GM12891 (cell line): Measurements from ENCODE around the gene SLC8A1.

Experiments used
- DNase-seq: peaks from one replicate; pipeline ENCODE4 v3.0.0; 2011; ENCODE audit warnings: low spot score; ENCODE audit not compliant: insufficient read length
- FAIRE-seq: peaks from 2 replicates; lab custom pipeline; 2011; peaks lifted over from hg19 to GRCh38; lab: Jason Lieb, UNC
- PAX5 ChIP-seq: IDR thresholded peaks from 2 replicates; pipeline ENCODE4 v1.6.1; 2011; ENCODE audit warnings: low read length, moderate library complexity, mild to moderate bottlenecking; ENCODE audit not compliant: insufficient read depth, severe bottlenecking
- POLR2A ChIP-seq: IDR thresholded peaks from 2 replicates; pipeline ENCODE4 v1.6.1; 2011; ENCODE audit warnings: low read depth, low read length, control low read depth
- POLR2AphosphoS5 ChIP-seq: IDR thresholded peaks from 2 replicates; pipeline ENCODE4 v1.6.1; 2011; ENCODE audit warnings: low read depth, low read length, control low read depth
- POU2F2 ChIP-seq: IDR thresholded peaks from 2 replicates; pipeline ENCODE4 v1.6.1; 2011; ENCODE audit warnings: low read depth, mild to moderate bottlenecking, control low read depth, low read length, moderate library complexity
- SPI1 ChIP-seq: IDR thresholded peaks from 2 replicates; pipeline ENCODE4 v1.6.1; 2011; ENCODE audit warnings: low read depth, low read length, control low read depth
- TAF1 ChIP-seq: IDR thresholded peaks from 2 replicates; pipeline ENCODE4 v1.6.1; 2011; ENCODE audit warnings: low read depth, low read length, control low read depth

The SLC8A1 gene

DNA sequence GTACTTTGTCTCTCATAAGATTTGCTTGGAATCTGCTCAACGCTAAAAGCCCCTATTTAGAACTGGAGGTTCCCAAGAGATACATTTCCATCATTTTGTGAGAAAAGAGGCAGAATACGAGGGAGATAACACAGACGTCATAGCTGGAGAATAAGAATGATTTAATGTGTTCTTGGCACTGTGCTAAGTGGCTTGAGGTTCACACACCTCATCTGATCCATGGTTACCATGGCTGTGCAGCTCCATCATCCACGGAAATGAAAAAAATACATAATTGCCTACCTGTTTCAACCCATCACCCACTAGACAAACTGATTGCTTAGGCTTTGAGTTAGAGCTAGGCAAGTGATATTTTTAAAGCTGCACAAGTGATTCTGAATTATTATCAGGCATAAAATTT is 227.6 kb downstream of the SLC8A1 start:
- DNase-seq = no peak
- TF ChIP-seq SPI1 (no peak), PAX5 (no peak), POU2F2 (no peak)
- FAIRE-seq = no peak

DNA sequence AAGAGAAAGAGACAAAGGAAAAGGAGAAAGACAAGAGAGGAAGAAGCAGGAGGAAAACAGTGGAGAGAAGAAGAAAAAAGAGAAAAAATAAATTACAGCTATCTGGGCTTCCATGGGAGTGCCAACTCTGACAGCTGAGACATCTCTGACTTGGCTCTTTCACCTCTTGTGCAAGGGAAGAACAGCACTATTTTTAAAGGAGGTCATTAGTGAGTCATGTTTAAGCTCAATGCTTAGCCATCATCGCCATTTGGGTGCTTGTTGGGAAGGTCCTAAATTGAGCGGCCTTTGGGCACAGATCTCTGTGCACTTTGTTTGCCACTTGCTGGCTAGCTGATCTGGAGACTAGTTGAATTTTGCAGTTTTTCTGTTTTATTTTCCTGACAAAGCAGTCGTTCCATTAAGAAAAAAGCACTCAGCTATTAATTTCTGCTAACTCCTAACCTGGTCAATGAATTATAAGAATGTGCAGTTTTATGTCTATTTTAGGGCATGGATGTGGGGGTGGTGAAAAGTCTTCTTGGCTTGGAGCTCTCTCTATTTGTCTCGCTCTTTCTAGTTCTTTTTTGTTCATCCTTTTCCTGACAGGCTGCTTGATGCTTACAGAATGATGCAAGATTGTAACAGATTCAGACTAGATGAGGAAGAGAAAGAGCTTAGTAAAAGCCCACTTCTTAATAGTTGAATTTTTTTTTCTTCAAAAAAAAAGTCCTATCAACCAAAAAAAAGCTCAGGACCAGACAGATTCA is 231.5 kb downstream of the SLC8A1 start:
- no peak for TF ChIP-seq TAF1
- no peak for TF ChIP-seq POU2F2
- no peak for TF ChIP-seq PAX5
- no peak for TF ChIP-seq SPI1
- TF ChIP-seq POLR2A = no peak
- TF ChIP-seq POLR2AphosphoS5 = no peak
- FAIRE-seq = no peak

DNA sequence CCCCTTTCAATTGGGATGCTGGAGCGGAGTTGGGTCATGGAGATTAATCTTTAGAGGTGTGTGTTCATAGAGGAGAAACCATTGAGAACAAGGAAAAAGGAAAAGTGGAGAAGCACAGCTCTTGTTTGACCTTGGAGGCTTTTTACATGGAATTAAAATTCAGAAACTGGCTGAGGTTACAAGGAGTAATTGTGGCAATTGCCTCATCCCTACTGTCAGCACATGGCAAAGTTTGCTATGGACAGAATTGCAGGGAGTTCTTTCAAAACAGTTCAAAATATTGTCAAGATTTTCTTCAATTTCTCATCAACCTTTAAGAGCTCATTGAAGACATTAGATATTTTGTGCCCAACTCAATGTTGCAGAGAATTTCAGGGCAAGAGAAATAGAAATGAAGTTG is 232.7 kb downstream of the SLC8A1 start:
- no peak for DNase-seq
- FAIRE-seq = no peak
- TF ChIP-seq TAF1 (no peak), POU2F2 (no peak), PAX5 (no peak)

More for the DNA sequence above, 231.5 kb downstream of the SLC8A1 start:
- DNase-seq = no peak

DNA sequence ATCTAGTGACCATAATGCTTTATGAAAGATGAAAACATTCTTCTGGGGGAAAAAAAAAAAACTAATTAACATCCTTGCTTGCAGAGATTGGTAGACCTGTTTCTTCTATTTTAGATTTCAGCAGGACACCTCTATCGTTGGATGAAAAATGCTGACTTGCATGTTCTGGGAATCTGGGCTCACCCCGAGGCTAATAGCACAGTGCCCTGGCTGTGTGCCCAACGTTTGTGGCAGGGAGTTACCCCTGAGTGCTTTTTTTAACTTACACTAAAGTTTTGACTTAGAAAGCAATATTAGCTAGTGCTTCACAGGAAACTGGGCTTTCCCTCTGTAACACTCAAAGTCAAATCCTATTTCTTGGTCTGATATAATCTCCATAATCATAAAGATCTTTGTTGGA is 233.2 kb downstream of the SLC8A1 start:
- TF ChIP-seq TAF1 (no peak), POLR2A (no peak), POU2F2 (no peak), SPI1 (no peak), POLR2AphosphoS5 (no peak), PAX5 (no peak)
- DNase-seq = no peak
- FAIRE-seq = no peak

DNA sequence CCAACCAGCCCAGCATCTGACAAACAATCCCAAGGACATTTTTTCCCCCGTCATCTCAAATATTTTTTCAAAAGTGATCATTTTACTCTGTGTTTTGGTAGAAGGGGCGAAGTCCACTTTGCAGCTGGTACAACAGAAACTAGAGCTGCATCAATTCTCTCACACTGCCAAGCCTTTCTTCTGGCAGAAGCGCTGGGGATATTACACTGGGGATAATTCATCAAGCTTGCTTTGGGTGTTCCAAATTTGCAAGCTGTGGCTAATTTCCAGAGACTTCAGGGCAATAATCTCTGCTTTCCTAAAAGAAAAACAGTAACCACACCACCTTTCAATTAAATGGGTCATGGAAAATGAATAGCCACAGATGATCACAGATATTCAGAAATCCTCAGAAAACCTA is 238.3 kb downstream of the SLC8A1 start:
- DNase-seq (no peak), FAIRE-seq (no peak)
- no peak for TF ChIP-seq POLR2AphosphoS5
- no peak for TF ChIP-seq POU2F2
- TF ChIP-seq PAX5 = no peak
- TF ChIP-seq TAF1 = no peak
- no peak for TF ChIP-seq POLR2A
- no peak for TF ChIP-seq SPI1

DNA sequence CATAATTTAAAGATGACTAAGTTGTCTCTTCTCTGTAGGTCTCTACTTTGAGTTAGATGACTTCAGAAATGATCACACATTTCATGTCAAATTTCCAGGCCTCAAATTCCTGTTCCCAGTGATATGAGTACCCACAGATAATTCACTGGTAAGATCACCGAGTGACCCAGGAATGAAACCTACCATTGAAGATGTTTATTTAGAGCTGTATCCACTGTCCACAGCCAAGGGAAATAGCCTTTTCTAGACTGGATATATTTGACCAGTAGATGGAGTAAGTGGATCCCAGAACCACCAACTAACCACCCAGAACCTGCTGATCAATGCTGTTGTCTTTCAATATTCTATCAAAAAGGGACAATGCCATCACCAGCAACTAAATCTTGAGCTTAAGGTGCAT is 238.8 kb downstream of the SLC8A1 start:
- no peak for DNase-seq
- TF ChIP-seq POU2F2 (no peak), TAF1 (no peak), POLR2AphosphoS5 (no peak), PAX5 (no peak), SPI1 (no peak), POLR2A (no peak)
- no peak for FAIRE-seq

DNA sequence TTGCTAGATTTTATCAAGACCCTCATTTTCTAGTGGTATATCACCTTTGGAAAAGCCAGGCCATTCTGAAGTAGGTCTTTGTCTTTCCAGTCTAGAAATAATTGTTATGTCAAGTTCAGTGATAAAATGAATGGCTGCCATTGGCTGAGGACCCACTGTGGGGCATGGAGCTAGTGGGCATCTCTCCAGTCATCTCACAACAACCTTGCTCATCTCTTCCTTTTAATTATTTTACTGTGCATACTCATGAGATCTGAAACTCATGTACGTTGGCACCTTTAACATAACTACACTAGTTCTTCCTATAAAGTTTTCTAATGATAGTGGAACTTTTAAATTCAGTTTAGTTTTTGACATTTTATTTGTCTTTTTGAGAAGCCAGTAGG is 240.9 kb downstream of the SLC8A1 start:
- TF ChIP-seq POU2F2 (no peak), POLR2AphosphoS5 (no peak), TAF1 (no peak), SPI1 (no peak), PAX5 (no peak), POLR2A (no peak)
- DNase-seq = no peak
- no peak for FAIRE-seq

DNA sequence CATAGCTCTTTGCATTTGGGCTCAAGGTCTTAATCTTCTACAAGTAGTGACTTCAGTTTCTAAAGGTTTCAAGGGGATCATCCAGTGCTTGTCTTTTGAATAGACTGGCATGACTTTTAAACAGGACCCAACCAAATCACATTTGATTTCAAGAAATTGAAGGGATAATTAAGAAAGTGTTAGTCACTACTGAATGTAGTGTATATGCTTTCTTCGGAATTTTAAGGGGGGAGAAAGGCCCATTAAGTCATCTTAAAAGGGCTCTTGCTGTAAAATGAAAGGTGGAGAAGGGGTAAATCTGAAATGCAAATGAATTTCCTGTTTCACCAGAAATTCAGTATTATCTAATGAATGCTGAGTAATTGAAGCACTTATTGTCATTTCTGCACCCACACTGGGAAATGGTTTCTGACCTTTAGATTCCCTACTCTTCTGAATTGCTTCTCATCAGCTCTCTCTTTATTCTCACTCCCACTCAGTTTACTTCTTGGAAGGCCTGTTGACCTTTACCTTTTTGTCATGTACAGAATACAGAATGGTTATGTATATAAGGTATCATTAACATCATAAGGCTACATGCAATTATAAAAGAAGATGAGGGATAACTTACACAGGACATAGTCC is 241.4 kb downstream of the SLC8A1 start:
- DNase-seq = no peak
- TF ChIP-seq TAF1 (no peak), POU2F2 (no peak), POLR2AphosphoS5 (no peak), POLR2A (no peak), PAX5 (no peak), SPI1 (no peak)
- FAIRE-seq = no peak

DNA sequence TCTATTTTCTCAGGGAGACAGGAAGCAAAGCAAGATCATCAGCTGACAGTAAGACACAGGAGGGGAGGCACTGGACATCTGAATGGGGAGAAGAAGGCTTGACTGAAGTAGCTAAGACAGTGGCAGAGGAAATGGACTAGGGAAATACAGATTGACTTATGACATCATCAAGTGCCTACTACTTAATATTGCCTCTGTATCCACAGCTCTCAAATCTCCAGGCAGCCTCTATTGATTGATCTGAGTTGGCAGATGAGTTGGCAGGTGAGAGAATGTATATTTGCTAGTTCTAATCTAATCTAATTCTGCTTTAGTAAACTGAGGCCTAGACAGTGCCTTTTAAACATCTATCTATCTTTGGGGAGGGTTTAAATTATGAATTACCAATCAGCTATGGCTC is 242.1 kb downstream of the SLC8A1 start:
- DNase-seq (no peak), FAIRE-seq (no peak)
- TF ChIP-seq POLR2A (no peak), SPI1 (no peak), TAF1 (no peak), POU2F2 (no peak), PAX5 (no peak), POLR2AphosphoS5 (no peak)
